ENCODE measurements around the gene RAPGEF4. TPM values are rescaled to one million over a fixed set of nuclear protein-coding genes. Genes with fewer than 3 reads are reported as not detected.

The RAPGEF4 gene
- total and polyA plus RNA-seq, 9 of the 15 experiments (the other 6 are each of a cell fraction or from before 2014, with no cell fraction given) = 0.04 to 0.33 (median 0.13) TPM; not detected in 6

DNA sequence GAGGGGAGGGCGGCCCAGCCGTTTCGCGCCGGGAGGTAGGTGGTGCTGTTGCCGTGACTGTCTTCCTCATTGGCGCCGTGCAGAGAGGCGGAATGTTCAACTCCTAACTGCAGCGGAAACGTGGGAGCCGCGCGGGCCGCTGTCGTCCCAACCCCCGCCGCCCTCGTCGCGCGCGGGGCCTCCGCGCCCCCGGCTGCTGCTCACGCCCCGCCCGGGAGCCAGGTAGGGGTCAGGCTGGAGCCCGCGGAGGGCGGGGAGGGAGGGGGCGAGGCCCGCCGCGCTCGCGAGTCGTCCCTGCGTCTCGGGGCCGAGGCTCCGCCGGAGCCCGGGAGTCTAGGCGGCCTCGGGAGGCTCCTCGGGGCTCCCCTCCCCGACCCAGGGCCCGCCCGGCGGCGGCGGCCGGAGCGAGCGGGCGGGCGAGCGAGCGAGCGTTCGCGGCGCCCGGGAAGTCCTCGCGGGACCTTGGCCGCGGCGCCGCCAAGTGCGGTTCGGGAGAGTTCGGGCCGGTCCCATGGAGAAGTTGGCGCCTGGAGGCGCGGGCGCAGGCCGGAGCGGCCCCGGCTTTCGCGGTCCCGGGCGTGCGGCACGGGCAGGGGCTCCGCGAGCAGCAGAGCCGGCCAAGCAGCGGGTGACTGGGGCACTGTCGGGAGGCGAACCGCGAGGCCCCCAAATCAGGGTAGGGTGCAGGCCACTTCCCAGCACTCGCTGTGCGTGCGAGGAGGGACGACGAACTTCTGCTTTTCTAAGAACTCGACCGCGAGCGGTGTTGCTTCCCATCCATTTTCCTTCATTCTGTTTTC, 340.3 kb downstream of the RAPGEF4 start, which contains the start of gene MAP3K20 (continued):
- TF ChIP-seq, protein P1, sequence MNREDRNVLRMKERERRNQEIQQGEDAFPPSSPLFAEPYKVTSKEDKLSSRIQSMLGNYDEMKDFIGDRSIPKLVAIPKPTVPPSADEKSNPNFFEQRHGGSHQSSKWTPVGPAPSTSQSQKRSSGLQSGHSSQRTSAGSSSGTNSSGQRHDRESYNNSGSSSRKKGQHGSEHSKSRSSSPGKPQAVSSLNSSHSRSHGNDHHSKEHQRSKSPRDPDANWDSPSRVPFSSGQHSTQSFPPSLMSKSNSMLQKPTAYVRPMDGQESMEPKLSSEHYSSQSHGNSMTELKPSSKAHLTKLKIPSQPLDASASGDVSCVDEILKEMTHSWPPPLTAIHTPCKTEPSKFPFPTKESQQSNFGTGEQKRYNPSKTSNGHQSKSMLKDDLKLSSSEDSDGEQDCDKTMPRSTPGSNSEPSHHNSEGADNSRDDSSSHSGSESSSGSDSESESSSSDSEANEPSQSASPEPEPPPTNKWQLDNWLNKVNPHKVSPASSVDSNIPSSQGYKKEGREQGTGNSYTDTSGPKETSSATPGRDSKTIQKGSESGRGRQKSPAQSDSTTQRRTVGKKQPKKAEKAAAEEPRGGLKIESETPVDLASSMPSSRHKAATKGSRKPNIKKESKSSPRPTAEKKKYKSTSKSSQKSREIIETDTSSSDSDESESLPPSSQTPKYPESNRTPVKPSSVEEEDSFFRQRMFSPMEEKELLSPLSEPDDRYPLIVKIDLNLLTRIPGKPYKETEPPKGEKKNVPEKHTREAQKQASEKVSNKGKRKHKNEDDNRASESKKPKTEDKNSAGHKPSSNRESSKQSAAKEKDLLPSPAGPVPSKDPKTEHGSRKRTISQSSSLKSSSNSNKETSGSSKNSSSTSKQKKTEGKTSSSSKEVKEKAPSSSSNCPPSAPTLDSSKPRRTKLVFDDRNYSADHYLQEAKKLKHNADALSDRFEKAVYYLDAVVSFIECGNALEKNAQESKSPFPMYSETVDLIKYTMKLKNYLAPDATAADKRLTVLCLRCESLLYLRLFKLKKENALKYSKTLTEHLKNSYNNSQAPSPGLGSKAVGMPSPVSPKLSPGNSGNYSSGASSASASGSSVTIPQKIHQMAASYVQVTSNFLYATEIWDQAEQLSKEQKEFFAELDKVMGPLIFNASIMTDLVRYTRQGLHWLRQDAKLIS (CRISPR knock-in tag; IDR thresholded peaks at IDR 0.05) = peak; percentile 93; the same call in 1 of the 2 replicates
- TF ChIP-seq, protein P2, sequence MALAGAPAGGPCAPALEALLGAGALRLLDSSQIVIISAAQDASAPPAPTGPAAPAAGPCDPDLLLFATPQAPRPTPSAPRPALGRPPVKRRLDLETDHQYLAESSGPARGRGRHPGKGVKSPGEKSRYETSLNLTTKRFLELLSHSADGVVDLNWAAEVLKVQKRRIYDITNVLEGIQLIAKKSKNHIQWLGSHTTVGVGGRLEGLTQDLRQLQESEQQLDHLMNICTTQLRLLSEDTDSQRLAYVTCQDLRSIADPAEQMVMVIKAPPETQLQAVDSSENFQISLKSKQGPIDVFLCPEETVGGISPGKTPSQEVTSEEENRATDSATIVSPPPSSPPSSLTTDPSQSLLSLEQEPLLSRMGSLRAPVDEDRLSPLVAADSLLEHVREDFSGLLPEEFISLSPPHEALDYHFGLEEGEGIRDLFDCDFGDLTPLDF (CRISPR knock-in tag; IDR thresholded peaks at IDR 0.05) = peak; percentile 57; the same call in 1 of the 2 replicates
- TF ChIP-seq, protein P3, sequence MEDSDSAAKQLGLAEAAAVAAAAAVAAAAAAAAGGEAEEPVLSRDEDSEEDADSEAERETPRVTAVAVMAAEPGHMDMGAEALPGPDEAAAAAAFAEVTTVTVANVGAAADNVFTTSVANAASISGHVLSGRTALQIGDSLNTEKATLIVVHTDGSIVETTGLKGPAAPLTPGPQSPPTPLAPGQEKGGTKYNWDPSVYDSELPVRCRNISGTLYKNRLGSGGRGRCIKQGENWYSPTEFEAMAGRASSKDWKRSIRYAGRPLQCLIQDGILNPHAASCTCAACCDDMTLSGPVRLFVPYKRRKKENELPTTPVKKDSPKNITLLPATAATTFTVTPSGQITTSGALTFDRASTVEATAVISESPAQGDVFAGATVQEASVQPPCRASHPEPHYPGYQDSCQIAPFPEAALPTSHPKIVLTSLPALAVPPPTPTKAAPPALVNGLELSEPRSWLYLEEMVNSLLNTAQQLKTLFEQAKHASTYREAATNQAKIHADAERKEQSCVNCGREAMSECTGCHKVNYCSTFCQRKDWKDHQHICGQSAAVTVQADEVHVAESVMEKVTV (CRISPR knock-in tag; IDR thresholded peaks at IDR 0.05) = no peak
- TF ChIP-seq, protein P4, sequence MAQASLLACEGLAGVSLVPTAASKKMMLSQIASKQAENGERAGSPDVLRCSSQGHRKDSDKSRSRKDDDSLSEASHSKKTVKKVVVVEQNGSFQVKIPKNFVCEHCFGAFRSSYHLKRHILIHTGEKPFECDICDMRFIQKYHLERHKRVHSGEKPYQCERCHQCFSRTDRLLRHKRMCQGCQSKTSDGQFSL (CRISPR knock-in tag; IDR thresholded peaks at IDR 0.05) = peak; percentile 74; the same call in 1 of the 2 replicates
- TF ChIP-seq, protein P4 (tag; IDR thresholded peaks at IDR 0.05) = peak in 1 of 2 experiments; percentile 6; a peak in 1 of 4 replicates
- peak; percentile 64 for TF ChIP-seq HNRNPL (IDR thresholded peaks at IDR 0.05; ENCODE audit: low read depth, low read length)
- TF ChIP-seq, protein P5, sequence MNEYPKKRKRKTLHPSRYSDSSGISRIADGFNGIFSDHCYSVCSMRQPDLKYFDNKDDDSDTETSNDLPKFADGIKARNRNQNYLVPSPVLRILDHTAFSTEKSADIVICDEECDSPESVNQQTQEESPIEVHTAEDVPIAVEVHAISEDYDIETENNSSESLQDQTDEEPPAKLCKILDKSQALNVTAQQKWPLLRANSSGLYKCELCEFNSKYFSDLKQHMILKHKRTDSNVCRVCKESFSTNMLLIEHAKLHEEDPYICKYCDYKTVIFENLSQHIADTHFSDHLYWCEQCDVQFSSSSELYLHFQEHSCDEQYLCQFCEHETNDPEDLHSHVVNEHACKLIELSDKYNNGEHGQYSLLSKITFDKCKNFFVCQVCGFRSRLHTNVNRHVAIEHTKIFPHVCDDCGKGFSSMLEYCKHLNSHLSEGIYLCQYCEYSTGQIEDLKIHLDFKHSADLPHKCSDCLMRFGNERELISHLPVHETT (CRISPR knock-in tag; conservative IDR thresholded peaks at IDR 0.05 in 1 of 2, IDR thresholded peaks at IDR 0.05 in 1 of 2) = 0 out of 4 replicates have a peak, but pooled peaks of 1 of the 2 experiments have one; percentile 46
- peak; percentile 96 for TF ChIP-seq ZSCAN32 (CRISPR knock-in tag; IDR thresholded peaks at IDR 0.05)
- TF ChIP-seq, protein P6, sequence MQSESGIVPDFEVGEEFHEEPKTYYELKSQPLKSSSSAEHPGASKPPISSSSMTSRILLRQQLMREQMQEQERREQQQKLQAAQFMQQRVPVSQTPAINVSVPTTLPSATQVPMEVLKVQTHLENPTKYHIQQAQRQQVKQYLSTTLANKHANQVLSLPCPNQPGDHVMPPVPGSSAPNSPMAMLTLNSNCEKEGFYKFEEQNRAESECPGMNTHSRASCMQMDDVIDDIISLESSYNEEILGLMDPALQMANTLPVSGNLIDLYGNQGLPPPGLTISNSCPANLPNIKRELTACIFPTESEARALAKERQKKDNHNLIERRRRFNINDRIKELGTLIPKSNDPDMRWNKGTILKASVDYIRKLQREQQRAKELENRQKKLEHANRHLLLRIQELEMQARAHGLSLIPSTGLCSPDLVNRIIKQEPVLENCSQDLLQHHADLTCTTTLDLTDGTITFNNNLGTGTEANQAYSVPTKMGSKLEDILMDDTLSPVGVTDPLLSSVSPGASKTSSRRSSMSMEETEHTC (IDR thresholded peaks at IDR 0.05) = no peak
- TF ChIP-seq MTA1 (IDR thresholded peaks at IDR 0.05; ENCODE audit: borderline replicate concordance) = no peak
- TF ChIP-seq, protein P7, sequence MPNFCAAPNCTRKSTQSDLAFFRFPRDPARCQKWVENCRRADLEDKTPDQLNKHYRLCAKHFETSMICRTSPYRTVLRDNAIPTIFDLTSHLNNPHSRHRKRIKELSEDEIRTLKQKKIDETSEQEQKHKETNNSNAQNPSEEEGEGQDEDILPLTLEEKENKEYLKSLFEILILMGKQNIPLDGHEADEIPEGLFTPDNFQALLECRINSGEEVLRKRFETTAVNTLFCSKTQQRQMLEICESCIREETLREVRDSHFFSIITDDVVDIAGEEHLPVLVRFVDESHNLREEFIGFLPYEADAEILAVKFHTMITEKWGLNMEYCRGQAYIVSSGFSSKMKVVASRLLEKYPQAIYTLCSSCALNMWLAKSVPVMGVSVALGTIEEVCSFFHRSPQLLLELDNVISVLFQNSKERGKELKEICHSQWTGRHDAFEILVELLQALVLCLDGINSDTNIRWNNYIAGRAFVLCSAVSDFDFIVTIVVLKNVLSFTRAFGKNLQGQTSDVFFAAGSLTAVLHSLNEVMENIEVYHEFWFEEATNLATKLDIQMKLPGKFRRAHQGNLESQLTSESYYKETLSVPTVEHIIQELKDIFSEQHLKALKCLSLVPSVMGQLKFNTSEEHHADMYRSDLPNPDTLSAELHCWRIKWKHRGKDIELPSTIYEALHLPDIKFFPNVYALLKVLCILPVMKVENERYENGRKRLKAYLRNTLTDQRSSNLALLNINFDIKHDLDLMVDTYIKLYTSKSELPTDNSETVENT (CRISPR knock-in tag; IDR thresholded peaks at IDR 0.05) = peak; percentile 23; the same call in 1 of the 2 replicates

Data from K562 (cell line).